OCI-LY3 (cell line): ENCODE data around the gene ARHGAP30.

Experiments
- EZH2phosphoT487 ChIP-seq: fragments of 200-600 bp; shearing (Covaris generic); IDR thresholded peaks from 2 replicates; pipeline ENCODE4 v1.6.1; 2018; ENCODE audit warnings: antibody characterized with exemption, mixed run types, low read depth
- TF ChIP-seq, protein P1 (sequence below): fragments of 200-600, 300-600 bp; sonication (generic); IDR thresholded peaks from 2 replicates; pipeline ENCODE4 v1.5.1; 2014; ENCODE audit warnings: antibody characterized with exemption, low read length, low read depth

GRCh38 chr1:161045736-161046604 is 23.7 kb downstream of the ARHGAP30 start, which contains the start of gene USF1:
- TF ChIP-seq, protein P1, sequence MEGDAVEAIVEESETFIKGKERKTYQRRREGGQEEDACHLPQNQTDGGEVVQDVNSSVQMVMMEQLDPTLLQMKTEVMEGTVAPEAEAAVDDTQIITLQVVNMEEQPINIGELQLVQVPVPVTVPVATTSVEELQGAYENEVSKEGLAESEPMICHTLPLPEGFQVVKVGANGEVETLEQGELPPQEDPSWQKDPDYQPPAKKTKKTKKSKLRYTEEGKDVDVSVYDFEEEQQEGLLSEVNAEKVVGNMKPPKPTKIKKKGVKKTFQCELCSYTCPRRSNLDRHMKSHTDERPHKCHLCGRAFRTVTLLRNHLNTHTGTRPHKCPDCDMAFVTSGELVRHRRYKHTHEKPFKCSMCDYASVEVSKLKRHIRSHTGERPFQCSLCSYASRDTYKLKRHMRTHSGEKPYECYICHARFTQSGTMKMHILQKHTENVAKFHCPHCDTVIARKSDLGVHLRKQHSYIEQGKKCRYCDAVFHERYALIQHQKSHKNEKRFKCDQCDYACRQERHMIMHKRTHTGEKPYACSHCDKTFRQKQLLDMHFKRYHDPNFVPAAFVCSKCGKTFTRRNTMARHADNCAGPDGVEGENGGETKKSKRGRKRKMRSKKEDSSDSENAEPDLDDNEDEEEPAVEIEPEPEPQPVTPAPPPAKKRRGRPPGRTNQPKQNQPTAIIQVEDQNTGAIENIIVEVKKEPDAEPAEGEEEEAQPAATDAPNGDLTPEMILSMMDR, result no peak
- TF ChIP-seq EZH2phosphoT487, result no peak
